ENCODE results near the gene SOAT1. TPM values are rescaled to one million over a fixed set of nuclear protein-coding genes. Genes with fewer than 3 reads are reported as not detected.

SOAT1 gene
- total RNA-seq, 1 experiment from 2014 or later = 33.9 TPM

- BruUV-seq (replicated peaks) = no TSS peak
- H3K4me2 ChIP-seq (ENCODE audit: low read length) = no peak overlapping the region
- H3K4me3 ChIP-seq (replicated peaks in 1 of 2; ENCODE audit: low read depth in 1 of 2, low read length in 2 of 2) = no peak overlapping the region
- H3K9ac ChIP-seq (ENCODE audit: low read length) = no peak overlapping the region
- H2AFZ ChIP-seq (ENCODE audit: low read depth, low read length, poor library complexity, severe bottlenecking) = no peak overlapping the region
- no peak overlapping the region for H3K27ac ChIP-seq (ENCODE audit: low read depth, low read length)
- no peaks in the 10 kb centered on the region for H3K79me2 ChIP-seq (ENCODE audit: insufficient read depth, low read length)
- POLR2A ChIA-PET = interaction anchor here (1.4 kb wide), 1 partner anchor 40 kb away, joined by 3 read pairs; the partner anchor contains the start of gene SOAT1
- H3K9me2 ChIP-seq (ENCODE audit: insufficient read depth) = no peaks in the 10 kb centered on the region
- no peaks in the 10 kb centered on the region for H4K20me1 ChIP-seq (ENCODE audit: insufficient read depth)
- no peaks in the 10 kb centered on the region for H3K9me3 ChIP-seq (ENCODE audit: control insufficient read depth in 1 of 2, insufficient read depth in 1 of 2, low read depth in 1 of 2, low read length in 2 of 2)
- CTCF ChIA-PET = interaction anchor here (2.1 kb wide), 1 partner anchor 556 kb away, joined by 22 read pairs; no protein-coding TSS in a partner anchor
- DNase-seq (ENCODE audit: low read depth, low spot score) (no peak), ATAC-seq (no peak)
- RAD21 ChIA-PET (ENCODE audit: low non-redundant PET in 1 of 2, low total read pairs in 2 of 2, uncharacterized antibody in 2 of 2, unreplicated experiment in 2 of 2) = no interaction called here
- no peak for TF ChIP-seq TCF7L2 (IDR thresholded peaks at IDR 0.05; ENCODE audit: borderline replicate concordance, extremely low read depth, insufficient read depth, insufficient read length)
- TF ChIP-seq REST (IDR thresholded peaks at IDR 0.05; ENCODE audit: low read depth) = no peak
- no peak for TF ChIP-seq ZFX (IDR thresholded peaks at IDR 0.05)
- no peak for TF ChIP-seq SRF (IDR thresholded peaks at IDR 0.05; ENCODE audit: low read depth)
- TF ChIP-seq MAX (IDR thresholded peaks at IDR 0.05) = no peak
- TF ChIP-seq ELF1 (IDR thresholded peaks at IDR 0.05; ENCODE audit: borderline replicate concordance, low read depth) = no peak
- TF ChIP-seq JUND (IDR thresholded peaks at IDR 0.05) = no peak
- TF ChIP-seq FOSL1 (IDR thresholded peaks at IDR 0.05; ENCODE audit: low read depth) = no peak
- TF ChIP-seq SIN3A (IDR thresholded peaks at IDR 0.05; ENCODE audit: low read depth) = no peak
- TF ChIP-seq SP1 (IDR thresholded peaks at IDR 0.05; ENCODE audit: low read depth) = no peak
- no peak for TF ChIP-seq YY1 (IDR thresholded peaks at IDR 0.05; ENCODE audit: extremely low read depth, insufficient replicate concordance, low read depth, low read length)
- no peak for TF ChIP-seq CBX3 (IDR thresholded peaks at IDR 0.05; ENCODE audit: low read depth)
- TF ChIP-seq CEBPB (IDR thresholded peaks at IDR 0.05; ENCODE audit: low read depth) = no peak
- TF ChIP-seq POLR2A (IDR thresholded peaks at IDR 0.05; ENCODE audit: borderline replicate concordance, extremely low read depth, insufficient read depth, insufficient read length) = no peak
- no peak for TF ChIP-seq ATF3 (IDR thresholded peaks at IDR 0.05)
- H3K36me3 ChIP-seq (ENCODE audit: control insufficient read depth in 1 of 2, insufficient read depth in 2 of 2, low read length in 2 of 2) = no peaks in the 10 kb centered on the region
- H3K27me3 ChIP-seq (ENCODE audit: insufficient read depth, low read length) = no peaks in the 10 kb centered on the region
- intact Hi-C loops (cut with micrococcal nuclease) = loop anchor here (10.0 kb wide), 1 partner anchor 561 kb away; no protein-coding TSS in a partner anchor
- no peaks in the 10 kb centered on the region for H3K4me1 ChIP-seq (ENCODE audit: control insufficient read depth in 1 of 2, insufficient read depth in 2 of 2, low read length in 2 of 2)
These were observed 40.2 kb upstream of the SOAT1 start for GRCh38 chr1:179253286-179253972.

Measured in HCT116 (cell line).